HG02623 (cell line): ENCODE measurements around the gene EAPP.
"Not testable (repeated sequence)": the region's sequence is repeated elsewhere in the genome, so short reads cannot be mapped to it uniquely, and the experiment has no call there.

Experiments
- ATAC-seq: cut with Tn5 transposase; IDR thresholded peaks from one replicate; pipeline ENCODE4 v1.9.1; 2021; ENCODE audit warnings: moderate library complexity; ENCODE audit not compliant: unreplicated experiment

Gene EAPP

DNA sequence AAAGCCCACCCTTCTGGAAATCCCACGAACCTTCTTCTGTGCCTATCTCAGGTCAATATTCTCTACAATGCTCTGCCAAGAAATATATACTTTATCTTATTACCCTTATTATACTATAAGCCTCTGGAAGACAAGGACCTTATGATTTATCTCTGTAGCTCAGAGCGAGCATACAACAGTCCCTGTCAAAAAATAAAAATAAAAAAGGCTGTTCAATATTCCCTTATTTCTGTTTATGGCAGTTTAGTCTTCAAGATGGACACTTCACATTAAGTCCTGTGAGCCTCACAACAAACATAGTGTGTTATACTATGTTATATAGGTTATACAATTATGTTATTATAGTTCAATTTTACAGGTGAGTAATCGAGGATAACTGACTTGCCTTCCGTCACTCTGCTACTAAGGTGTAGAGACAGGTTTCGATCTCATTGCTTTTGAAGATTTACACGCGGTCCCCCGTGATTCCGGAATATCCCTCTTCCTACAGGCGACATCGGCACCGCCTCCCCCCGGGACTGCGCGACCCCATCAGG is 562 bp downstream of the EAPP start:
- no peak for ATAC-seq

DNA sequence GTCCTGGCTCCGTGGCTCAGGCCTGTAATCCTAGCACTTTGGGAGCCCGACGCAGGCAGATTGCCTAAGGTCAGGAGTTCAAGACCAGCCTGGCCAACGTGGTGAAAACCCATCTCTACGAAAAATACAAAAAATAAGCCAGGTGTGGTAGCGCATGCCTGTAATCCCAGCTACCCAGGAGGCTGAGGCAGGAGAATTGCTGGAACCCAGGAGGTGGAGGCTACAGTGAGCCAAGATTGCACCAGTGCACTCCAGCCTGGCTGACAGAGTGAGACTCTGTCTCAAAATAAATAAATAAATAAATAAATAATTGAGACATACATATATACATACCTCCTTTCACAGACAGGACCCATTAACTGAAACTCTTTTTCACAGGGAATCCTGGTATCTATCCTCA is 1.4 kb downstream of the EAPP start:
- not testable (repeated sequence) for ATAC-seq

GRCh38 chr14:34537677-34538009 is 1.9 kb downstream of the EAPP start:
- ATAC-seq: no peak

DNA sequence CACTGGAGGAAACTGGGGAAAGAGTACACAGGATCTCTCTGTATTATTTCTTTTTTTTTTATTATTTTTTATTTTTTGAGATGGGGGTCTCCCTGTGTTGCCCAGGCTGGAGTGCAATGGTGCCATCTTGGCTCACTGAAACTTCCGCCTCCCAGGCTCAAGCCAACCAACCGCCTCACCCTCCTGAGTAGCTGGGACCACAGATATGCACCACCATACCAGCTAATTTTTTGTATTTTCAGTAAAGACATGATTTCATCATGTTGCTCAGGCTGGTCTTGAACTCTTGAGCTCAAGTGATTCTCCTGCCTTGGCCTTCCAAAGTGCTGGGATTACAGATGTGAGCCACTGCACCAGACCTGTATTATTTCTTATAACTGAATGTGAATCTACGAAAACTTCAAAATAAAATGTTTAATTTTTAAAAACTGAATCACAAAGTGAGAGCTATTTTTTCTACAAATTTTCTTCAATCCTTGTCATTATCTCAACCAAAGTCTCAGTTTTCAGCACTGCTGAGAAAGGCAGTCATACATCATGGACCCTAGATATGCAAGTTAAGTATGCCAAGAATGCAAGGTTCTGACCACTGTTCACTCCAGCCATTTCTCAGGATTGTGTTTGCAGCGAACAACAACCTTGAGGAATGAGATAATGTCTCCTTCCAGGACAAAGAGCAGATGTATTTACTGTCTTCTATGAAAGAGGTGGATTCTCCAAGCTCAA is 2.4 kb downstream of the EAPP start:
- no peak for ATAC-seq

- ATAC-seq: no peak
Measured at GRCh38 chr14:34527591-34527990, 11.9 kb downstream of the EAPP start.

GRCh38 chr14:34524216-34524615 is 15.3 kb downstream of the EAPP start:
- ATAC-seq: not testable (repeated sequence)

DNA sequence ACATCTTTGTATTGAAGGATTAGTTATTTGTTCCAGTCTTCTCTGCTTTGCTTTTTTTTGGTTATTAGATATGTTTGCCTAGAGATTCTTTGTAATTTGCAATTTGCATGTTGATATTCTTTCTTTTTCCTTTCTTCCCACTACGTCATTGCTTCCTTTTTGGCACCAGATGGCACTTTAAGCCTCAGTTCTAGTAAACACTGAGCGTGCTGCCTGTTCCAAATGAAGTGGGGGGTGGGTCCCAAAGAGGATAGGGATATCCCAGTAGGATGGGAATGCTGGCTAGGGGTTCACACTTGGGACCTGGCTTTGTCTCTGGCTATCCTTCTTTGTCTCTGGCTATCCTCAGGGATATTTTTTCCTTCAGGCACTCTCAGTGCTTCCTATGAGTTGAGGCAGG is 17.0 kb downstream of the EAPP start:
- no peak for ATAC-seq

- not testable (repeated sequence) for ATAC-seq
Measured at GRCh38 chr14:34521071-34521470, 18.4 kb downstream of the EAPP start.

DNA sequence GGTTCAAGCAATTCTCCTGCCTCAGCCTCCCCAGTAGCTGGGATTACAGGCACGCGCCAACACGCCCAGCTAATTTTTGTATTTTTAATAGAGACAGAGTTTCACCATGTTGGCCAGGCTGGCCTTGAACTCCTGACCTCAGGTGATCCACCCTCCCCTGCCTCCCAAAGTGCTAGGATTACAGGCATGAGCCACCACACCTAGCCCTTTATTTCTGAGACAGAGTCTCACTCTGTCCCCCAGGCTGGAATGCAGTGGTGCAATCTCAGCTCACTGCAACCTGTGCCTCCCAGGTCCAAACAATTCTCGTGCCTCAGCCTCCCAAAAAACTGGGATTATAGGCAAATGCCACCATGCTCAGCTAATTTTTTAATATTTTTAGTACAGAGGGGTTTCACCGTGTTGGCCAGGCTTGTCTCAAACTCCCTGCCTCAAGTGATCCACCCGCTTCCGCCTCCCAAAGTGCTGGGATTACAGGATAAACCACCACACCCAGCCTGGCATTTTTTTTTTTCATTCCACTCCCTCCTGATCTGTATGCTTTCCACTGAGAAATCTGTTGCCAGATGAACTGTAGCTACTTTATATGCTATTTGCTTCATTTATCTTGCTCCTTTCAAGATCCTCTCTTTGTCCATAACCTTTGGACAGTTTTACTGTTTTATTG is 19.1 kb downstream of the EAPP start:
- ATAC-seq: not testable (repeated sequence)

DNA sequence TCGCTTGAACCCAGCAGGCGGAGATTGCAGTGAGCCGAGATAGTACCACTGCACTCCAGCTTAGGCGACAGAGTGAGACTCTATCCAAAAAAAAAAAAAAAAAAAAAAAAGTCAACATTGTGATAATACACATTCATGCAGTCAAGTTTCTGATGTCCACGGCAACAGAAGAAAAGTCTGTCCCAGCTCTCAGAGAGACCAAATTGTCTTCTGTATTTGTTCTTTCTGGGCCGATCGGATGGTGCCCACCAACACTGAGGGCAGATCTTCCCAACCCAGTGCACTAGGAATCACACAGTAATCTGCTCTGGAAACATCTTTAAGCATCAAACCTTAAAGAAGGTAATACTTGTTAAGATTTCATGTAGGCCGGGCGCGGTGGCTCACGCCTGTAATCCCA is 31.6 kb downstream of the EAPP start:
- ATAC-seq: no peak

DNA sequence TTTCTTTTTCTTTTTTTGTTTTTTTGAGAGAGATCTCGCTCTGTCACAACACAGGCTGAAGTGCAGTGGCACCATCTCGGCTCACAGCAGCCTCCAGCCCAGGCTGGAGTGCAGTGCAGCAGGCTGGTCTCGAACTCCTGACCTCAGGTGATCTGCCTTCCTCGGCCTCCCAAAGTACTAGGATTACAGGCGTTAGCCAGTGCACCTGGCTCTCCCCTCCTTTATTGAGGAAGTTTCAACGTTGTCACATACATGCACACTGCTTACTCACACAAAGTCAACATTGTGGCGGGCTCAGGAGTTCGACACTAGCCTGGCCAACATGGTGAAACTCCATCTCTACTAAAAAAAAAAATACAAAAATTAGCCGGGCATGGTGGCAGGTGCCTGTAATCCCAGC is 32.0 kb downstream of the EAPP start:
- ATAC-seq: no peak

DNA sequence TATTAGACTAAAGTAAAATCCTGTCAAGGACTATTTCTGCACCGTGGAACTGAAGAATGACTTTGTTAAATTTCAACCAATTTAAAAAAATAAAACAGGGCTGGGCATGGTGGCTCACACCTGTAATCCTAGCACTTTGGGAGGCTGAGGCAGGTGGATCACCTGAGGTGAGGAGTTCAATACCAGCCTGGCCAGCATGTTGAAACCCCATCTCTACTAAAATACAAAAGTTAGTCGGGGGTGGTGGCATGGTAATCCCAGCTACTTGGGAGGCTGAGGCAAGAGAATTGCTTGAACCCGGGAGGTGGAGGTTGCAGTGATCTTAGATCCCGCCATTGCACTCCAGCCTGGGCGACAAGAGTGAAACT is 34.4 kb downstream of the EAPP start:
- not testable (repeated sequence) for ATAC-seq

DNA sequence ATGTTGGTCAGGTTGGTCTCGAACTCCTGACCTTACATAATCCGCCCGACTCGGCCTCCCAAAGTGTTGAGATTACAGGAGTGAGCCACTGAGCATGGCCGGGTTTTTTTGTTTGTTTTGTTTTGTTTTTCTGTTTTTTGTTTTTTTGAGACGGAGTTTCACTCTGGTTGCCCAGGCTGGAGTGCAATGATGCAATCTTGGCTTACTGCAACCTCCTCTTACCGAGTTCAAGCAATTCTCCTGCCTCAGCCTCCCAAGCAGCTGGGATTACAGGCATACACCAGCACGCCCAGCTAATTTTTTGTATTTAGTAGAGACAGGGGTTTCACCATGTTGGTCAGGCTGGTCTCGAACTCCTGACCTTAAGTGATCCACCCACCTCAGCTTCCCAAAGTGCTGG is 35.5 kb downstream of the EAPP start:
- ATAC-seq: not testable (repeated sequence)

DNA sequence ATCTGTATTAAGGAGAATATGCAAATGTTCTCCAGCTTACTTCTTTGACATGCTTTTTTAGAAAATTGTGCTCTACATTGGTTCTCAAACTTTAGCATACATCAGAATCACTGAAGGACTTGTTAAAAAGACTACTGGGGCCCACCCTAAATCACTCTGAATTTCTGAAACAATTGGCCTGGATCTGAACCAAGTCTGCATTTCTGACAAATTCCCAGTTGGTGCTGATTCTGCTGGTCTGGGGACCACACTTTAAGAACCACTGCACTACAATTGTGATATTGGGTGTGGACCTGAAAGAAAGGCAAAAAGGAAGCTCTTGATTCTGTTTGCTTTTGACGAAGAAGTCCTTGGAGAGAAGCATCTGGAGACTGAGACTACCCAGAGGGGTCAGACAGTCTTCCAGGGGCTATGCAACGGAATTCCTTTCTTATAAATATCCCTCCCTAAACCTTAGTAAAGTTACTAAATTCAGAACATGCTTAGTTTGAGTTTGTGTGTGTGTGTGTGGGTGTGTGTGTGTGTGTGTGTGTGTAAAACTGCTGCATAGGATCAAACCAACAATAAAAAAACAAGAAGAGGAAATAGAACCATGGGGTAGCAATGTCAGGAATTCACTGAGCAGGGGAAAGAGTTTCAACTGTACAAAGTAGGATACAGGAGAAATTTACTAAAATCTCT is 36.8 kb downstream of the EAPP start:
- ATAC-seq: no peak

DNA sequence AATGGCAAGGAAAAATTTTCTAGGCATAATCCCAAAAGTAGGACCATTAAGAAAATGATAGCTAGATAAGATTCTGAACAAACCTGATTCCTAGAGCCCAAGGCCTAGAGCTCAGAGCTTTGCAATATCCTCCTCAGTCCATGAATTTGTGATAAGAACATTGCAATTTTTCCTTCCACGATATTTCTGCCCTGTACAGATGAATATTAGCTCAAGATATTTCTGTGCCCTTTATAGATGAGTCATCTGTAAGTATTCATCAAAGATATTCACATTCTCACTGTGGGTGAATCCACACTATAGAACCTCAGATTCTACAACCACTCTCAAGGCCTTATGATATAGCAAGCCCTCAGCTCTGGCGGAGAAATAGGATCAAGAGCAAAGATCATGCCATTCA is 37.5 kb downstream of the EAPP start:
- ATAC-seq: no peak

DNA sequence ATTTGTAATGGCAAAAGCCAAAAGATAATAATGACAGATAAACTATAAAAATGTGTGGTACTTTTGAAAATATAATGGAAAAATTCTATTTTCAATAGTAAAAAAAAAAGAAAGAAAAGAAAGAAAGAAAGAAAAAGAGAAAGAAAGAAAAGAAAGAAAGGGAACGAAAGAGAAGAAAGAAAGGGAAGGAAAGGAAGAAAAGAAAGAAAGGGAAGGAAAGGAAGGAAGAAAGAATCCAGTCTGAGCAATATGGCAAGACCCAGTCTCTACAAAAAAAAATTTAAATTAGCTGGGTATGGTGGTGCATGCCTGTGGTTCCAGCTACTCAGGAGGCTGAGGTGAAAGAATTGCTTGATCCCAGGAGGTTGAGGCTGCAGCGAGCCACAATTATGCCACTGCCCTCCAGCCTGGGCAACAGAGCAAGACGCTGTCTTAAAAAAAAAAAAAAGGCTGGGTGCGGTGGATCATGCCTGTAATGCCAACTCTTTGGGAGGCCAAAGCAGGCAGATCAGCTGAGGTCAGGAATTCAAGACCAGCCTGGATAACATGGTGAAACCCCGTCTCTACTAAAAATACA is 38.4 kb downstream of the EAPP start:
- ATAC-seq: no peak

- no peak for ATAC-seq
Measured at GRCh38 chr14:34498684-34499412, 40.7 kb downstream of the EAPP start.

DNA sequence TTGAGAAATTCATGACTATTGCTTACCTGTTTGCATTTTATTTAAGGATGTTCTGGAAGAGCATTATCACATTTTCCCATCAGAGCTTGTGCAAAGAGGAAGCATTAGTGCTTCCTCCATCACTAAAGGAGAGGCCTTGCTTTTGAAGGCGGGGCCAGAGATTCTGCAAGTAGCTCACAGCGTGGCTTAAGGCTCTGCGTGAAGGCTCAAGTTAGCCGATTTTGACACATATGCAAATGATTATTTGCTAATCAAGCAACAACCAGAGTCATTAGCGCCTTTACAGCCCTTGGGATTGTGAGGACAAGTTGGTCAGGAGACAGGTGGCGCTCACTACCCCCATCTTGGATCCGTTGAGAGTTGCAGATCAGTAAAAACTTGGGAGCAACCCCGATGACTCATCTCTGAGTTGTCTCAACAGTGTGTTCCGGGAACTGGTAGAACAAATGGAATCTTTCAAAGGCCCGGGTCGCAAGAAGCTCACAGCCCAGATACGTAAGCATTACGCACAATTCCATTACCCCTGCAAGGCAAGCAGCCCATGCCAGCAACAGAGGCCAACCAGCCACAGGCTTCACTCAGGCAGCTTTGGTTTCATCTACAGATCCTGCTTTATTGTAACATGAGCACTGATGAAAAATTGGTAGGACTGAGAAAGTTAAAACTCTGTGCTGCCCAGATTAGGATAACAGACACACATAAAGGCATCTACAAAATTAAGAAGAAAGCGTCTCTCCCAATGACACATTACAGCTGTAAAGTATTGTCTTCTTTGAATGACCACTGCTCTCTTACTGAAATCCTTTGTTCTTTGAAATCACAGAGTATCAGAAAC is 42.6 kb downstream of the EAPP start:
- ATAC-seq: no peak

GRCh38 chr14:34496007-34496678 is 43.4 kb downstream of the EAPP start:
- ATAC-seq: no peak

- no peak for ATAC-seq
Measured at GRCh38 chr14:34489324-34489723, 50.2 kb downstream of the EAPP start.
